ENCODE results near the gene LIN37.

GRCh38 chr19:35719402-35720162 is 28.8 kb upstream of the LIN37 start:
- no peak for TF ChIP-seq ETS1 (IDR thresholded peaks at IDR 0.05)
- no peak for TF ChIP-seq CREB1 (CRISPR knock-in tag; IDR thresholded peaks at IDR 0.05; ENCODE audit: low read depth)
- no peak for TF ChIP-seq EZH2 (IDR thresholded peaks at IDR 0.05; ENCODE audit: low read depth, unreplicated experiment)
- no peak for TF ChIP-seq CTCF (conservative IDR thresholded peaks at IDR 0.05; ENCODE audit: low read depth in 2 of 2)
- TF ChIP-seq NANOG (IDR thresholded peaks at IDR 0.05; ENCODE audit: borderline replicate concordance): no peak
- no peak for TF ChIP-seq POLR2AphosphoS5 (IDR thresholded peaks at IDR 0.05; ENCODE audit: low read depth)
- TF ChIP-seq REST (IDR thresholded peaks at IDR 0.05; ENCODE audit: unreplicated experiment): no peak

Data from GM23338 (cell line).